IMR-90 (cell line): ENCODE results near the gene AQP9. TPM values are rescaled to one million over a fixed set of nuclear protein-coding genes. Genes with fewer than 3 reads are reported as not detected.

Experiments used
- ATAC-seq: fragments of 200-7000 bp; cut with Tn5 transposase; 2 replicates; pipeline ENCODE4 v1.9.1; 2020; ENCODE audit warnings: low read depth, mild to moderate bottlenecking, moderate library complexity
- BruUV-seq: library from RNA; stranded (reverse); fragments of 400-500 nt; replicated peaks from 2 replicates; lab custom pipeline; 2021; lab: Mats Ljungman, UMichigan
- CTCF ChIA-PET: fragments of 300-600 bp; formaldehyde crosslinking; extraction: SDS; loops from one replicate; lab custom pipeline; 2021; ENCODE audit warnings: antibody characterized with exemption; lab: Yijun Ruan, JAX
- POLR2A ChIA-PET: fragments of 300-600 bp; sonication (Branson Sonifier 250); formaldehyde crosslinking; loops from one replicate; lab custom pipeline; 2022; ENCODE audit warnings: antibody characterized with exemption; ENCODE audit not compliant: unreplicated experiment; lab: Charles Lee
- DNase-seq: peaks from one replicate; pipeline ENCODE4 v3.0.0; 2013
- H2AFZ ChIP-seq: replicated peaks from 2 replicates; pipeline ENCODE3; 2013; ENCODE audit warnings: low read length, mild to moderate bottlenecking; ENCODE audit not compliant: poor library complexity
- H2AK5ac ChIP-seq: 2 replicates; pipeline ENCODE4 v1.6.1; 2013; ENCODE audit warnings: low read depth, low read length, inconsistent platforms
- H2AK9ac ChIP-seq: replicated peaks from 2 replicates; pipeline ENCODE3; 2013; ENCODE audit warnings: mild to moderate bottlenecking, low read depth, low read length, moderate library complexity; ENCODE audit not compliant: poor library complexity
- H2BK120ac ChIP-seq: 2 replicates; pipeline ENCODE4 v1.6.1; 2013; ENCODE audit warnings: low read depth, low read length, inconsistent platforms
- H2BK15ac ChIP-seq: 3 replicates; pipeline ENCODE4 v1.6.1; 2013; ENCODE audit warnings: low read depth, low read length, inconsistent platforms
- H2BK20ac ChIP-seq: 2 replicates; pipeline ENCODE4 v1.6.1; 2013; ENCODE audit warnings: low read depth, mild to moderate bottlenecking, inconsistent platforms, low read length, moderate library complexity
- H2BK5ac ChIP-seq: 2 replicates; pipeline ENCODE4 v1.6.1; 2013; ENCODE audit warnings: mild to moderate bottlenecking, low read depth, low read length, inconsistent platforms; ENCODE audit not compliant: poor library complexity, severe bottlenecking
- H3K14ac ChIP-seq: replicated peaks from 2 replicates; pipeline ENCODE4 v1.6.1; 2013; ENCODE audit warnings: low read depth, low read length, inconsistent platforms
- H3K18ac ChIP-seq: 2 replicates; pipeline ENCODE4 v1.6.1; 2013; ENCODE audit warnings: low read depth, low read length, control low read depth
- H3K23ac ChIP-seq: 2 replicates; pipeline ENCODE4 v1.6.1; 2013; ENCODE audit warnings: low read depth, low read length, inconsistent platforms
- H3K27ac ChIP-seq: 2 replicates; pipeline ENCODE4 v1.5.1; 2013; ENCODE audit warnings: mild to moderate bottlenecking, control low read depth, low read length; ENCODE audit not compliant: insufficient read depth
- H3K27me3 ChIP-seq: 2 replicates; pipeline ENCODE4 v1.6.1; 2013; ENCODE audit warnings: low read length; ENCODE audit not compliant: control insufficient read depth, insufficient read depth
- H3K36me3 ChIP-seq: 2 replicates; pipeline ENCODE4 v1.6.1; 2013; ENCODE audit warnings: low read length, mixed read lengths; ENCODE audit not compliant: control insufficient read depth, insufficient read depth
- H3K4ac ChIP-seq: 2 replicates; pipeline ENCODE4 v1.6.1; 2013; ENCODE audit warnings: low read depth, low read length, inconsistent platforms
- H3K4me1 ChIP-seq: 2 replicates; pipeline ENCODE4 v1.6.1; 2013; ENCODE audit warnings: low read length, mixed read lengths; ENCODE audit not compliant: control insufficient read depth, insufficient read depth
- H3K4me2 ChIP-seq: 2 replicates; pipeline ENCODE4 v1.6.1; 2013; ENCODE audit warnings: low read depth, mild to moderate bottlenecking, control low read depth, low read length, moderate library complexity
- H3K4me3 ChIP-seq: 2 replicates; pipeline ENCODE4 v1.5.1; 2013; ENCODE audit warnings: low read depth, mild to moderate bottlenecking, control low read depth, low read length, moderate library complexity; ENCODE audit not compliant: insufficient read depth
- H3K56ac ChIP-seq: 2 replicates; pipeline ENCODE4 v1.6.1; 2013; ENCODE audit warnings: low read length, inconsistent platforms; ENCODE audit not compliant: insufficient read depth; ENCODE audit errors: extremely low read depth
- H3K79me1 ChIP-seq, 2 experiments: 2 replicates each; pipeline ENCODE4 v1.6.1; 2013; ENCODE audit warnings: low read length in 2 of 2, inconsistent platforms in 1 of 2, low read depth in 1 of 2
- H3K9ac ChIP-seq: 2 replicates; pipeline ENCODE4 v1.6.1; 2013; ENCODE audit warnings: low read depth, low read length, control low read depth
- H3K9me1 ChIP-seq: 2 replicates; pipeline ENCODE4 v1.6.1; 2013; ENCODE audit warnings: low read length, inconsistent platforms; ENCODE audit not compliant: insufficient read depth
- H3K9me3 ChIP-seq: 2 replicates; pipeline ENCODE4 v1.6.1; 2013; ENCODE audit warnings: low read length; ENCODE audit not compliant: control insufficient read depth, insufficient read depth
- H4K20me1 ChIP-seq: 2 replicates; pipeline ENCODE4 v1.6.1; 2013; ENCODE audit warnings: low read length, inconsistent platforms; ENCODE audit not compliant: insufficient read depth
- H4K5ac ChIP-seq: 2 replicates; pipeline ENCODE4 v1.6.1; 2013; ENCODE audit warnings: mild to moderate bottlenecking, low read depth, low read length, control low read depth
- H4K8ac ChIP-seq, 2 experiments: 2 replicates each; pipeline ENCODE4 v1.6.1; 2013; ENCODE audit warnings: low read depth in 2 of 2, low read length in 2 of 2, control low read depth in 1 of 2, inconsistent platforms in 1 of 2
- H4K91ac ChIP-seq: 2 replicates; pipeline ENCODE4 v1.6.1; 2013; ENCODE audit warnings: low read depth, low read length, inconsistent platforms; ENCODE audit not compliant: insufficient read depth
- CEBPB ChIP-seq: IDR thresholded peaks from 2 replicates; pipeline ENCODE4 v1.6.1; 2012; ENCODE audit warnings: low read depth, low read length, improper control_type of control experiment
- CHD1 ChIP-seq: IDR thresholded peaks from 2 replicates; pipeline ENCODE4 v1.6.1; 2012; ENCODE audit warnings: low read depth, low read length, improper control_type of control experiment
- MAFK ChIP-seq: IDR thresholded peaks from 2 replicates; pipeline ENCODE4 v1.6.1; 2012; ENCODE audit warnings: low read depth, low read length, improper control_type of control experiment
- MAZ ChIP-seq: IDR thresholded peaks from 2 replicates; pipeline ENCODE4 v1.6.1; 2012; ENCODE audit warnings: low read depth, mild to moderate bottlenecking, low read length, improper control_type of control experiment, moderate library complexity, borderline replicate concordance
- MXI1 ChIP-seq: IDR thresholded peaks from 2 replicates; pipeline ENCODE4 v1.6.1; 2012; ENCODE audit warnings: low read depth, mild to moderate bottlenecking, low read length, moderate library complexity, borderline replicate concordance
- NFE2L2 ChIP-seq: fragments of 150-350 bp; IDR thresholded peaks from 2 replicates; pipeline ENCODE4 v1.6.1; 2016; ENCODE audit warnings: low read depth, mild to moderate bottlenecking, low read length
- POLR2A ChIP-seq: IDR thresholded peaks from 2 replicates; pipeline ENCODE4 v1.6.1; 2012; ENCODE audit warnings: mild to moderate bottlenecking, low read depth, low read length
- RFX5 ChIP-seq: IDR thresholded peaks from 2 replicates; pipeline ENCODE4 v1.8.0; 2012; ENCODE audit warnings: low read depth, mild to moderate bottlenecking, low read length, moderate library complexity
- USF2 ChIP-seq: fragments of 150-350 bp; IDR thresholded peaks from 2 replicates; pipeline ENCODE4 v1.6.1; 2017; ENCODE audit warnings: mild to moderate bottlenecking, antibody characterized with exemption, low read length, low read depth
- WGBS, 2 experiments: methylation state at CpG; one replicate each; pipeline versions ENCODE4 v1.1.5 to v1.1.7; 2013; ENCODE audit warnings: missing lambda C conversion rate in 2 of 2; ENCODE audit not compliant: insufficient read length in 1 of 2; ENCODE audit errors: extremely low coverage in 2 of 2; 5-methylcytosine and 5-hydroxymethylcytosine counted together
- dilution Hi-C: fragments of 300-500 bp; cut with HindIII; formaldehyde crosslinking; loops from one replicate; pipeline ENCODE4 v1.14.3; 2018; ENCODE audit warnings: low sequenced_read_pairs; ENCODE audit not compliant: unreplicated experiment
- in situ Hi-C: fragments of 300-500 bp; cut with MboI; formaldehyde crosslinking; loops from 3 replicates; pipeline ENCODE4 v1.14.3; 2019; ENCODE audit warnings: low sequenced_read_pairs, inconsistent platforms, mixed read lengths
- intact Hi-C: fragments of 100-400 bp; cut with micrococcal nuclease; formaldehyde crosslinking; loops from 2 replicates; pipeline ENCODE4 v1.10.0; 2022
- polyA plus RNA-seq, 3 experiments: library from polyadenylated mRNA; depleted of rRNA; stranded (reverse); fragments of >200 nt; gene quantifications; 2 replicates each; pipeline ENCODE4 v1.2.3, GENCODE V29; 2012; ENCODE audit warnings: low replicate concordance in 1 of 3
- total RNA-seq: library from RNA; depleted of rRNA; stranded (reverse); fragments of >200 nt; gene quantifications from 2 replicates; pipeline ENCODE4 v1.2.3, GENCODE V29; 2012

AQP9 gene
- total and polyA plus RNA-seq, 2 of the 4 experiments (the other 2 are of a cell fraction) = not detected

- Histone ChIP-seq H3K27ac (no peak overlapping the region), H3K4me3 (no peak overlapping the region), H4K20me1 (no peaks in the 10 kb centered on the region), H3K79me1 (no peaks in the 10 kb centered on the region), H4K91ac (no peak overlapping the region), H2BK20ac (no peak overlapping the region), H3K9me3 (no peaks in the 10 kb centered on the region), H3K9me1 (no peaks in the 10 kb centered on the region), H2BK15ac (no peak overlapping the region), H4K5ac (no peak overlapping the region), H2AK5ac (no peak overlapping the region), H3K9ac (no peak overlapping the region), H3K27me3 (no peaks in the 10 kb centered on the region; the same call in none of the 2 replicates), H3K56ac (no peak overlapping the region), H3K4me1 (no peaks in the 10 kb centered on the region), H3K23ac (no peak overlapping the region), H3K14ac (no peak overlapping the region), H2BK120ac (no peak overlapping the region), H3K36me3 (no peaks in the 10 kb centered on the region), H2BK5ac (no peak overlapping the region), H2AK9ac (no peak overlapping the region), H3K4ac (no peak overlapping the region), H2AFZ (no peak overlapping the region), H3K4me2 (no peak overlapping the region), H3K18ac (no peak overlapping the region), H4K8ac (no peak overlapping the region)
- no CpG with 5 or more reads among the region's 6 CpGs for WGBS, 2 experiments
- ChIA-PET POLR2A (no interaction called here), CTCF (no interaction called here)
- DNase-seq (no peak), ATAC-seq (no peak)
- in situ Hi-C loops = no loop called here
- no TSS peak for BruUV-seq
- dilution Hi-C loops = no loop called here
- intact Hi-C loops = no loop called here
- TF ChIP-seq POLR2A (no peak), CEBPB (no peak), MAZ (no peak), CHD1 (no peak), USF2 (no peak), MXI1 (no peak), RFX5 (no peak), NFE2L2 (no peak), MAFK (no peak)
Observed at GRCh38 chr15:58142827-58143461, 4.8 kb downstream of the AQP9 start.
